ENCODE data around the gene TINAGL1.

TINAGL1 gene

DNA sequence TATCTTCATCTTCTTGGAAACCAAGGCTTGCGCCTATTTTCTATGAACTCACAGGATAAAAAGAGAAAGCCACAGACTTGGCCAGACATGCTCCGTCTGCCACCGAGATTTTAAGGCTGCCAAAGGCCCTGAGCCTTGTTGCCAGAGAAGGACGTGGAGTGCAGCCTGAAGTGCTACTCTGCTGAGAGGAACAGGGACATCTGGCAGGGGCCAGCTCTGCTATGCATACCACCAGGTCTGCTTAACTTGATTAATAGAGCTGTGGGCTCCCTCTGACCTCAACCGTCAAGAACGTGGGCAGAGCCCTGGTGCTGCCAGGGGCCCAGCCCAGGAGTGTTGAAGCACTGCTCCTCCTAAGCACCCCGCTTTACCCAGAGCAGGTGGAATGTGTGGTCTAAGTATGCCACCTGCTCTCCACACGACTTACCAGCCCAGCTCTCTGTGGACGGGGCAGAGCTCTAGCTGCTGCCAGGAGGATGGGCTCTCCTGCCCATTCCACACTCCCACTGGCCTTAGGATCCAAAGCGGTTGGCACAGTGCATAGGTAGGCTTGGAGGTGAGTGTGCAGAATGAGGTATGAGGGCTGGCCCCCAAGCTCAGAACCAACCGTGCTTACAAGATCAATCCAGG is 51.7 kb downstream of the TINAGL1 start:
- peaks cover 51% of the 10 kb centered on the region for H3K36me3 ChIP-seq (ENCODE audit: insufficient read depth, low read length)
- H3K9me3 ChIP-seq (replicated peaks; ENCODE audit: low read length), result no peaks in the 10 kb centered on the region
- no peak overlapping the region for H3K4me3 ChIP-seq (ENCODE audit: low read length)
- peak overlapping the region; percentile 3 for H3K9ac ChIP-seq (ENCODE audit: low read depth, low read length)
- peaks cover 33% of the 10 kb centered on the region for H3K4me1 ChIP-seq (ENCODE audit: control insufficient read depth, insufficient read depth, low read length)
- H3K27me3 ChIP-seq (ENCODE audit: control insufficient read depth, insufficient read depth, low read length), result no peaks in the 10 kb centered on the region
- peak overlapping the region; percentile 70 for H3K4me2 ChIP-seq (ENCODE audit: low read length)

DNA sequence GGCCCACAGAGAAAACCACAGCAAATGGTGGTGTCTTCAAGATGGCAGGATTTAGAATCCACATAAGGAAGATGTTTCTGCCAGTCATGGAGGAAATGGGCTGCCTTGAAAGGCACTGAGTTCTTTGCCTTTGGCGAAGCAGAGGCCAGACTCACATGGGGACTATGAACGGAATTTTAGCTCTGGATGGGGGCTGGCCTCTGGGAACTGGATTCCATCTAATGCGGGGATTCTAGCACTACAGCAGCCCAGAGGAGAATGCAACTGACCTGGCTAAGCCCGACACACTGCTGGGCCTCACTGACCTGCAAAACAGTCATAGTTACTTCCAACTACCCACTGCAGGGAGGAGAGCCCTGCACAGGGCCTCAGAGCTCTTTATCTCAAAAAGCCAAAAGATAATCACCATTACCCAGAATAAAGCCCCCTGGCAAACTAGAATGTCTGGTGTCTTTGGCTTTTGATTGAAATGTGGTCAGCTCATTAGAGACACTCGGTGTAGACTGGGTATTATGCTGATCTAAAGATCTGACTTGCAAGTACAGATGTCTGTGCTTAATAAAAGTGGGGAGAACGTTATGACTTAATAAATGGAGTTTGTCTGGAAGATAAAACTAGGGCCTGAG is 52.7 kb downstream of the TINAGL1 start:
- Histone ChIP-seq H3K9me3 (replicated peaks; ENCODE audit: low read length) (no peaks in the 10 kb centered on the region), H3K4me3 (ENCODE audit: low read length) (no peak overlapping the region), H3K36me3 (ENCODE audit: insufficient read depth, low read length) (peaks cover 55% of the 10 kb centered on the region), H3K4me1 (ENCODE audit: control insufficient read depth, insufficient read depth, low read length) (peaks cover 33% of the 10 kb centered on the region), H3K27me3 (ENCODE audit: control insufficient read depth, insufficient read depth, low read length) (no peaks in the 10 kb centered on the region), H3K9ac (ENCODE audit: low read depth, low read length) (no peak overlapping the region), H3K4me2 (ENCODE audit: low read length) (no peak overlapping the region)

DNA sequence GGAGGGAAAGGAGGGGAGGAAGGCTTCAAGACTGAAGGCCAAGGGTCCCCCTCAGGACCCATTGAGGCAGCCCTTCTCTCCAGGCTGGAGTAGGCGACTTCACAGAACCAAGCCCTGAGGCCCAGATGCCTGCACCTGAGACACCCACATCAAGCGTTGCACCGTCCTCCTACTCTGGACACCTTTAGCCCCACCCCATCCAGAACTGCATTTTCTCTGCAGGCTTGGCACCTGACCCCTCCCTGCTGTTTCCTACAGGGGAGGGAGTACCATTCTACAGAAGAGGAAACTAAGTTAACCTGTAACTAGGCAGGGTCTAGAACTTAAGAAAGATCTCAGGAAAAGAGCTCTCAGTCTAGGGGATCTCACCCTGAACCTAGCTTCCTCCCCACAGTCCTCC is 56.3 kb downstream of the TINAGL1 start:
- H3K9me3 ChIP-seq (replicated peaks; ENCODE audit: low read length), result no peaks in the 10 kb centered on the region
- no peak overlapping the region for H3K4me2 ChIP-seq (ENCODE audit: low read length)
- H3K36me3 ChIP-seq (ENCODE audit: insufficient read depth, low read length), result peaks cover 64% of the 10 kb centered on the region
- H3K27me3 ChIP-seq (ENCODE audit: control insufficient read depth, insufficient read depth, low read length), result no peaks in the 10 kb centered on the region
- H3K4me3 ChIP-seq (ENCODE audit: low read length), result no peak overlapping the region
- H3K4me1 ChIP-seq (ENCODE audit: control insufficient read depth, insufficient read depth, low read length), result peaks cover 8% of the 10 kb centered on the region
- H3K9ac ChIP-seq (ENCODE audit: low read depth, low read length), result no peak overlapping the region

DNA sequence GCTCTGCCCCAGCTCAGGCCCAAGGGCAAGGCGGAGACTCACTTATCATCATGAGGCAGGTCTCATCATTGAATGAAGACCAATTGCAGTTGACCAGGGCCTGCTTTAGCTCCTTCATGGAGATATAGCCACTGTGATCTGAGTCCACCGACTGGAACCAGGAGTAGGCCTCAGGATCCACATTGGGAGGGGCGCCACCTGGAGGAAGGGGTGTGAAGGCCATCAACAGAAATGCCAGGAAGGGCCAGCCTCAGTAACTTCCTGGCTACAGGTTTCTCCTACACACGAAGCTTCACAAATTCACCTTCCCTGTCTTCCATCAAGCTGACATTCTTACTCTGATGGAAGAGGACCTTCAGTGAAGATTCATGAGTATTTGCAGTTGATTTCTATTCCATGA is 56.8 kb downstream of the TINAGL1 start:
- H3K9me3 ChIP-seq (replicated peaks; ENCODE audit: low read length), result no peaks in the 10 kb centered on the region
- peaks cover 3% of the 10 kb centered on the region for H3K4me1 ChIP-seq (ENCODE audit: control insufficient read depth, insufficient read depth, low read length)
- no peak overlapping the region for H3K4me3 ChIP-seq (ENCODE audit: low read length)
- H3K27me3 ChIP-seq (ENCODE audit: control insufficient read depth, insufficient read depth, low read length), result no peaks in the 10 kb centered on the region
- H3K36me3 ChIP-seq (ENCODE audit: insufficient read depth, low read length), result peaks cover 61% of the 10 kb centered on the region
- H3K4me2 ChIP-seq (ENCODE audit: low read length), result no peak overlapping the region
- H3K9ac ChIP-seq (ENCODE audit: low read depth, low read length), result no peak overlapping the region

Data from skeletal muscle satellite cell (primary cell).